ENCODE results near the gene SPTBN4. TPM values are rescaled to one million over a fixed set of nuclear protein-coding genes. Genes with fewer than 3 reads are reported as not detected.
"Not testable (repeated sequence)": the region's sequence is repeated elsewhere in the genome, so short reads cannot be mapped to it uniquely, and the experiment has no call there.

SPTBN4 gene
- total RNA-seq, 1 donor from 2014 or later: 1.5 TPM

DNA sequence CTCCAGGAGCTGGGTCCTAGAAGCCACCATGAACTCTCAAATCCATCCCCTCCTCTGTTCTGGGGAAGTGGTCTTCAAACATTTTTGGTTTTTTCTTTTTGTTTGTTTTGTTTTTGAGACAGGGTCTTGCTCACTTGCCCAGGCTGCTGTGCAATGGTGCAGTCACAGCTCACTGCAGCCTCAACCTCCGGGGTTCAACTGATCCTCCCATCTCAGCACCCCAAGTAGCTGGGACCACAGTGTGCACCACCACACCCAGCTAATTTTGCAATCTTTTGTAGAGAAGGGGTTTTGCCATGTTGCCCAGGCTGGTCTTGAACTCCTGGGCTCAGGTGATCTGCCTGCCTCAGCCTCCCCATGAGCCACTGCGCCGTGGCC is 8.2 kb upstream of the SPTBN4 start:
- Histone ChIP-seq H3K4me3 (no peak overlapping the region), H3K4me1 (peaks cover 16% of the 10 kb centered on the region), H3K27ac (no peak overlapping the region), H3K27me3 (no peaks in the 10 kb centered on the region), H3K36me3 (peaks cover 25% of the 10 kb centered on the region), H3K9me3 (no peaks in the 10 kb centered on the region)
- no peak for ATAC-seq
- intact Hi-C loops (cut with DNase I): no loop called here
- TF ChIP-seq, protein P1, sequence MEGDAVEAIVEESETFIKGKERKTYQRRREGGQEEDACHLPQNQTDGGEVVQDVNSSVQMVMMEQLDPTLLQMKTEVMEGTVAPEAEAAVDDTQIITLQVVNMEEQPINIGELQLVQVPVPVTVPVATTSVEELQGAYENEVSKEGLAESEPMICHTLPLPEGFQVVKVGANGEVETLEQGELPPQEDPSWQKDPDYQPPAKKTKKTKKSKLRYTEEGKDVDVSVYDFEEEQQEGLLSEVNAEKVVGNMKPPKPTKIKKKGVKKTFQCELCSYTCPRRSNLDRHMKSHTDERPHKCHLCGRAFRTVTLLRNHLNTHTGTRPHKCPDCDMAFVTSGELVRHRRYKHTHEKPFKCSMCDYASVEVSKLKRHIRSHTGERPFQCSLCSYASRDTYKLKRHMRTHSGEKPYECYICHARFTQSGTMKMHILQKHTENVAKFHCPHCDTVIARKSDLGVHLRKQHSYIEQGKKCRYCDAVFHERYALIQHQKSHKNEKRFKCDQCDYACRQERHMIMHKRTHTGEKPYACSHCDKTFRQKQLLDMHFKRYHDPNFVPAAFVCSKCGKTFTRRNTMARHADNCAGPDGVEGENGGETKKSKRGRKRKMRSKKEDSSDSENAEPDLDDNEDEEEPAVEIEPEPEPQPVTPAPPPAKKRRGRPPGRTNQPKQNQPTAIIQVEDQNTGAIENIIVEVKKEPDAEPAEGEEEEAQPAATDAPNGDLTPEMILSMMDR (IDR thresholded peaks at IDR 0.05): no peak
- no peak for DNase-seq

DNA sequence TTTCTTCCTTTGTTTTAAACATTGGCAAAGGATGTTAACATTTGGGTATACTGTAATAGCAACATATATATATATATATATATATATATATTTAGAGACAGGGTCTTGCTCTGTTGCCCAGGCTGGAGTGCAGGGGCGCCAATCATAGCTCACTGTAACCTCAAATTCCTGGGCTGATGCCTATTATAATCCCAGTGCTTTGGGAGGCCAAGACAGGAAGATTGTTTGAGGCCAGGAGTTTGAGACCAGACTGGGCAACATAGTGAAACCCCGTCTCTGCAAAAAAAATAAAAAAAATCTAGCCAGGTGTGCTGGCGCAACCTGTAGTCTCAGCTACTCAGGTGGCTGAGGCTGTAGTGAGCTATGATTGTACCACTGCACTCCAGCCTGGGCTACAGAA is 6.6 kb upstream of the SPTBN4 start:
- Histone ChIP-seq H3K27me3 (no peaks in the 10 kb centered on the region), H3K4me1 (peaks cover 30% of the 10 kb centered on the region), H3K9me3 (no peaks in the 10 kb centered on the region), H3K36me3 (peaks cover 19% of the 10 kb centered on the region), H3K4me3 (no peak overlapping the region), H3K27ac (no peak overlapping the region)
- intact Hi-C loops (cut with DNase I): no loop called here
- no peak for ATAC-seq
- TF ChIP-seq, protein P1 (IDR thresholded peaks at IDR 0.05): no peak
- no peak for DNase-seq

DNA sequence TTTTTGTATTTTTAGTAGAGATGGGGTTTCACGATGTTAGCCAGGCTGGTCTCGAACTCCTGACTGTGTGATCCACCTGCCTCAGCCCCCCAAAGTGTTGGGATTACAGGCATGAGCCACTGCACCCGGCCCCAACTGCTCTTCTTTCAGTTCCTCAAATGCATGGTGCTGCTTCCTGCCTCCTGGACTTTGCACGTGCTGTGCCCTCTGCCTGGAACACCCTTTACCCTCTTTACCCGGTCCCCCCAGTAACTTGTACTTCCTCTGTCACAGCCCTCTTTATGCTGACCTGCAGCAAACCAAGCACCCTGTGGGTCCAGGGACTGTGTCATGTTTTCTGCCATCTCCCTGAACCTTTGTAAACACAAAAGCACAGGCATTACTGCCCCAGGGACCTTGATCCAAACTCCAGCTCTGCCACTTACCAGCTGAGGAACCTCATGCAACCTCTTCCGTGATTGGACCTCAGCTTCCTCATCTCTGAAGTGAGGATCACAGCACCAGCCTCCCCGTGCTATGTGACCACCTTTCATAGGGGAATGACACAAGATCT is 5.1 kb upstream of the SPTBN4 start:
- no peak overlapping the region for H3K4me3 ChIP-seq
- no peaks in the 10 kb centered on the region for H3K27me3 ChIP-seq
- H3K27ac ChIP-seq: peak overlapping the region; percentile 30
- TF ChIP-seq, protein P1 (IDR thresholded peaks at IDR 0.05): no peak
- no peaks in the 10 kb centered on the region for H3K9me3 ChIP-seq
- H3K36me3 ChIP-seq: peaks cover 6% of the 10 kb centered on the region
- intact Hi-C loops (cut with DNase I): no loop called here
- DNase-seq (peak; percentile 75), ATAC-seq (peak; percentile 0)
- peaks cover 37% of the 10 kb centered on the region for H3K4me1 ChIP-seq

DNA sequence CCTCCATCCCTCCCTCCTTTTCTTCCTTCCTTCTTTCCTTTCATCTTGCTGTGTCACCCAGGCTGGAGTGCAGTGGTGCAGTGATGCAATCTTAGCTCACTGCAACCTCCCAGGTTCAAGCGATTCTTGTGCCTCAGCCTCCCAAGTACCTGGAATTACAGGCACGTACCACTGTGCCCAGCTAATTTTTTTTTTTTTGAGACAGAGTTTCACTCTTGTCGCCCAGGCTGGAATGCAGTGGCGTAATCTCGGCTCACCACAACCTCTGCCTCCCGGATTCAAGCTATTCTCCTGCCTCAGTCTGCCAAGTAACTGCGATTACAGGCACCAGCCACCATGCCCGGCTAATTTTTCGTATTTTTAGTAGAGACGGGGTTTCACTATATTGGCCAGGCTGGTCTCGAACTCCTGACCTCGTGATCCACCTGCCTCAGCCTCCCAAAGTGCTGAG is 3.2 kb upstream of the SPTBN4 start:
- peak; percentile 79 for DNase-seq
- H3K9me3 ChIP-seq; intact Hi-C loops (cut with DNase I); H3K36me3 ChIP-seq; H3K27me3 ChIP-seq: not testable (repeated sequence)
- peak overlapping the region; percentile 87 for H3K4me3 ChIP-seq
- H3K4me1 ChIP-seq: peaks cover 42% of the 10 kb centered on the region
- peak; percentile 0 for ATAC-seq
- peak overlapping the region; percentile 97 for H3K27ac ChIP-seq

DNA sequence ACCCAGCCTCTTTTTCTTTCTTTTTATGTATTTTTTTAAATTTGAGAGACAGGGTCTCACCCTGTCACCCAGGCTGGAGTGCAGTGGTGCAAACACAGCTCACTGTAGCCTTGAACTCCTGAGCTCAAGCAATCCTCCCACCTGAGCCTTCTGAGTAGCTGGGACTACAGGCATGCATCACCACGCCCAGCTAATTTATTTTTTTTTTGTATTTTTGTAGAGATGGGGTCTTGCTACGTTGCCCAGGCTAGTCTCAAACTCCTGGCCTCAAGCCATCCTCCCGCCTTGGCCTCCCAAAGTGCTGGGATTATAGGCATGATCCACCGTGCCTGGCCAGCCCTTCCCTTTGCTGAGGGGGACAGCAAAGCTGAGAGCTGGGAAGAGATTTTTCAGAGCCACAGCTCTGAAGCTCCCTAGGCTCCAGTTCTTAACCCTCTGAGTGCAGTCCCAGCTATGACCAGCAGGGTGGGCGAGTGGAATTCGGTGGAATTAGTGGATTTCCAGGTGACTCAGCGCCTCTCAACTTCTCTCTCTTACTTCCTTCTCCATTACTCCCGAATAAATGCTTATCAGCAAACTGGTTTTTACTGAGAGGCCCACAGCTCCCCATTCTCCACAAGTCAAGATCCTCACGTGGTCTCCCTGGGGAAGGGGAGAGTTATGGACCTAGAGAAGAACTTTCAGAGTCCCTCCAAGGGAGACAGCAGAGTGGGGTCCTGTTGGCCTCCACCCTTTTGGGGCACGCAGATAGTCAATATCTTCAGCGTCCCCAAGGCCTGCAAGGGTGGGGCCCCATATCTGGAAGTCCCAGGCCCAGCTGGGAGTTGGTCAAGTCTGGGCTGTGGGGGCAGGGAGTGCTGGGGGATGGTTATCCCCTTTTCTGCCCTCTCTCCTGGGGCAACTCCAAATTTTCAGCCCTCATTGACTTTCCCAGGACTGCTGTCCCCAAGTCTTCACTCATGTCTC is 2.5 kb upstream of the SPTBN4 start:
- intact Hi-C loops (cut with DNase I): no loop called here
- Histone ChIP-seq H3K27ac (peak overlapping the region; percentile 97), H3K27me3 (peaks cover 5% of the 10 kb centered on the region), H3K4me3 (peak overlapping the region; percentile 87), H3K36me3 (no peaks in the 10 kb centered on the region), H3K9me3 (no peaks in the 10 kb centered on the region), H3K4me1 (peaks cover 42% of the 10 kb centered on the region)
- ATAC-seq (peak; percentile 55), DNase-seq (peak; percentile 92)
- TF ChIP-seq, protein P1 (IDR thresholded peaks at IDR 0.05): peak; percentile 91

DNA sequence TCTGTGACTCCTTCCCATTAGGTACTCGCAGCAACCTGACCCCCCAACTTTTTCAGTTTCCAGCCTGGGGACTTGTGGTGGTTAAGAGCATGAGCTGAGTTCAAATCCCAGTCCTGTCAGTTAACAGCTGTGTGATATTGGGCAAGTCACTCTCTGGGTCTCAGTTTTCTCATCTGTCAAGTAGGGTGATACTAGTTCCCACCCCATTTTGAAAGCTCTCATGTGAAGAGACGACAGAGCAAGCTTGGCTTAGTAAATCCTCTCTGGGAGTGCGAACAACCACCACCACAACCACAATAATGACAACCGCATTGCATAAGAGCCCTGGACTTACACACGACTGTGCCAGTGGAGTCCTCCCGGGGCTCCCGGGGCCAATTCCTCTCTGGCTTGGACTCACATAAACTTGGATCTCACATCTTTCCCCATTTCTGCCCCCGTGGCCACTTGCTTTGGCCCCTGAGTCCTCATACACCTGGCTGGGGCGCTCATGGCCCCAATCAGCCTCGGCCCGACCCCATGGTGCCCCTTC is 1.7 kb upstream of the SPTBN4 start:
- intact Hi-C loops (cut with DNase I): no loop called here
- peaks cover 5% of the 10 kb centered on the region for H3K27me3 ChIP-seq
- TF ChIP-seq, protein P1 (IDR thresholded peaks at IDR 0.05): no peak
- H3K36me3 ChIP-seq: no peaks in the 10 kb centered on the region
- H3K9me3 ChIP-seq: no peaks in the 10 kb centered on the region
- ATAC-seq: peak; percentile 5
- peak overlapping the region; percentile 97 for H3K27ac ChIP-seq
- H3K4me1 ChIP-seq: peaks cover 42% of the 10 kb centered on the region
- no peak for DNase-seq
- H3K4me3 ChIP-seq: peak overlapping the region; percentile 87
